ENCODE measurements around the gene BCL11A.

GRCh38 chr2:60481257-60481656 lies 72.2 kb downstream of the BCL11A start:
- TF ChIP-seq CTCF (IDR thresholded peaks at IDR 0.05) (no peak), POLR2A (IDR thresholded peaks at IDR 0.05) (no peak), POLR2AphosphoS5 (IDR thresholded peaks at IDR 0.05) (no peak)
